Esophagus muscularis mucosa (tissue), 4 donors: ENCODE measurements around the gene PPRC1.
A peak's percentile ranks its signal among the peaks of the same experiment; 100 is the strongest.

ENCODE experiments used
- CTCF ChIP-seq, 3 experiments: fragments of 200-600 bp in 2 of 3; fragments of 450-650 bp in 1 of 3; sonication (generic) in 2 of 3; IDR thresholded peaks; one replicate each; pipeline ENCODE4 v1.5.1; 2017 to 2019; ENCODE audit warnings: antibody characterized with exemption in 3 of 3, mild to moderate bottlenecking in 2 of 3, moderate library complexity in 1 of 3
- EP300 ChIP-seq: sonication (generic); formaldehyde crosslinking; IDR thresholded peaks from one replicate; pipeline ENCODE4 v1.6.1; 2017; ENCODE audit warnings: antibody characterized with exemption
- POLR2A ChIP-seq: fragments of 450-650 bp; IDR thresholded peaks from one replicate; pipeline ENCODE4 v1.6.1; 2017; ENCODE audit warnings: antibody characterized with exemption, moderate library complexity, mild to moderate bottlenecking, low read depth
- POLR2AphosphoS5 ChIP-seq, 2 donors: sonication (generic); formaldehyde crosslinking; IDR thresholded peaks; one replicate each; pipeline ENCODE4 v1.6.1; 2017; ENCODE audit warnings: antibody characterized with exemption in 2 of 2

GRCh38 chr10:102120142-102120990, 12.5 kb upstream of the PPRC1 start, which contains the start of gene LDB1:
- TF ChIP-seq POLR2A, result peak; percentile 89
- peak; percentile 21 to 26 (median 26) for TF ChIP-seq CTCF (IDR thresholded peaks at IDR 0.05)
- TF ChIP-seq EP300, result no peak
- peak; percentile 96 to 98 for TF ChIP-seq POLR2AphosphoS5 (IDR thresholded peaks at IDR 0.05)
